ENCODE data around the gene SGMS1. TPM values are rescaled to one million over a fixed set of nuclear protein-coding genes. Genes with fewer than 3 reads are reported as not detected.

The SGMS1 gene
- total RNA-seq, 2 donors from 2014 or later, result 67.0 to 68.2 TPM

DNA sequence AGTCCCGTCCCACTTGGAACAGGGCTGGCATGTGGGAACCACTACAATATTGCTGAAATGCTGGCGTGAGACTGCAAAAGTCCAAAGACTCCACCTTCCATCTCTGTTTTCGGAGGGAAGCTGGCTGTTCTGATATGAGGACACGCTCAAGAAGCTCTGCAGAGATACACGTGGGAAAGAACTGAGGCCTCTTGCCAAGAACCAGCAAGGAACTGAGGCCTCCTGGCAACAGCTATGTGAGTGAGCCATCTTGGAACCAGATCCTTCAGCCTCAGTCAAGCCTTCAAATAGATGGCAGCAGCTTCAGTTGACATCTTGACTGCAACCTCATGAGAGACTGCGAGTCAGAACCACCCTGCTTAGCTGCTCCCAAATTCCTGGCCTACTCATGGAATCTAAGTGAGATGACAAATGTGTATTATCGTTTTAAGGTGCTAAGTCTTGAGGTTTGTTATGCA is 30.8 kb downstream of the SGMS1 start:
- H3K36me3 ChIP-seq, result no peaks in the 10 kb centered on the region
- no peak for TF ChIP-seq POLR2AphosphoS5 (IDR thresholded peaks at IDR 0.05)
- no peak for TF ChIP-seq POLR2A (IDR thresholded peaks at IDR 0.05)
- TF ChIP-seq, protein P1, sequence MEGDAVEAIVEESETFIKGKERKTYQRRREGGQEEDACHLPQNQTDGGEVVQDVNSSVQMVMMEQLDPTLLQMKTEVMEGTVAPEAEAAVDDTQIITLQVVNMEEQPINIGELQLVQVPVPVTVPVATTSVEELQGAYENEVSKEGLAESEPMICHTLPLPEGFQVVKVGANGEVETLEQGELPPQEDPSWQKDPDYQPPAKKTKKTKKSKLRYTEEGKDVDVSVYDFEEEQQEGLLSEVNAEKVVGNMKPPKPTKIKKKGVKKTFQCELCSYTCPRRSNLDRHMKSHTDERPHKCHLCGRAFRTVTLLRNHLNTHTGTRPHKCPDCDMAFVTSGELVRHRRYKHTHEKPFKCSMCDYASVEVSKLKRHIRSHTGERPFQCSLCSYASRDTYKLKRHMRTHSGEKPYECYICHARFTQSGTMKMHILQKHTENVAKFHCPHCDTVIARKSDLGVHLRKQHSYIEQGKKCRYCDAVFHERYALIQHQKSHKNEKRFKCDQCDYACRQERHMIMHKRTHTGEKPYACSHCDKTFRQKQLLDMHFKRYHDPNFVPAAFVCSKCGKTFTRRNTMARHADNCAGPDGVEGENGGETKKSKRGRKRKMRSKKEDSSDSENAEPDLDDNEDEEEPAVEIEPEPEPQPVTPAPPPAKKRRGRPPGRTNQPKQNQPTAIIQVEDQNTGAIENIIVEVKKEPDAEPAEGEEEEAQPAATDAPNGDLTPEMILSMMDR (IDR thresholded peaks at IDR 0.05), result no peak
- H3K9me3 ChIP-seq, result no peaks in the 10 kb centered on the region
- no peak overlapping the region for H3K4me3 ChIP-seq
- no peak overlapping the region for H3K27ac ChIP-seq
- DNase-seq (ENCODE audit: low spot score), result no peak
- H3K4me1 ChIP-seq (replicated peaks), result no peaks in the 10 kb centered on the region
- no peaks in the 10 kb centered on the region for H3K27me3 ChIP-seq (replicated peaks; ENCODE audit: insufficient read depth)
- intact Hi-C loops (cut with DNase I), result no loop called here
- WGBS, result 89% methylated on average over 7 of the region's 7 CpGs

- Histone ChIP-seq H3K4me1 (replicated peaks) (no peaks in the 10 kb centered on the region), H3K27ac (no peak overlapping the region), H3K9me3 (no peaks in the 10 kb centered on the region), H3K36me3 (no peaks in the 10 kb centered on the region), H3K4me3 (no peak overlapping the region), H3K27me3 (replicated peaks; ENCODE audit: insufficient read depth) (no peaks in the 10 kb centered on the region)
- DNase-seq (ENCODE audit: low spot score), result no peak
- 91% methylated on average over 4 of the region's 4 CpGs for WGBS
- intact Hi-C loops (cut with DNase I), result no loop called here
- TF ChIP-seq, protein P1 (IDR thresholded peaks at IDR 0.05), result no peak
- TF ChIP-seq POLR2A (IDR thresholded peaks at IDR 0.05), result no peak
- no peak for TF ChIP-seq POLR2AphosphoS5 (IDR thresholded peaks at IDR 0.05)
Measured at GRCh38 chr10:50590935-50591334, 32.8 kb downstream of the SGMS1 start.

- no peak for DNase-seq (ENCODE audit: low spot score)
- H3K27ac ChIP-seq, result no peak overlapping the region
- no peaks in the 10 kb centered on the region for H3K36me3 ChIP-seq
- H3K4me3 ChIP-seq, result no peak overlapping the region
- H3K4me1 ChIP-seq (replicated peaks), result peaks cover 9% of the 10 kb centered on the region
- H3K9me3 ChIP-seq, result no peaks in the 10 kb centered on the region
- 89% methylated on average over 1 of the region's 1 CpG for WGBS
- intact Hi-C loops (cut with DNase I), result no loop called here
- no peaks in the 10 kb centered on the region for H3K27me3 ChIP-seq (replicated peaks; ENCODE audit: insufficient read depth)
- TF ChIP-seq, protein P1 (IDR thresholded peaks at IDR 0.05), result no peak
- TF ChIP-seq POLR2A (IDR thresholded peaks at IDR 0.05) (no peak), POLR2AphosphoS5 (IDR thresholded peaks at IDR 0.05) (no peak)
Measured at GRCh38 chr10:50586740-50587088, 37.0 kb downstream of the SGMS1 start.

DNA sequence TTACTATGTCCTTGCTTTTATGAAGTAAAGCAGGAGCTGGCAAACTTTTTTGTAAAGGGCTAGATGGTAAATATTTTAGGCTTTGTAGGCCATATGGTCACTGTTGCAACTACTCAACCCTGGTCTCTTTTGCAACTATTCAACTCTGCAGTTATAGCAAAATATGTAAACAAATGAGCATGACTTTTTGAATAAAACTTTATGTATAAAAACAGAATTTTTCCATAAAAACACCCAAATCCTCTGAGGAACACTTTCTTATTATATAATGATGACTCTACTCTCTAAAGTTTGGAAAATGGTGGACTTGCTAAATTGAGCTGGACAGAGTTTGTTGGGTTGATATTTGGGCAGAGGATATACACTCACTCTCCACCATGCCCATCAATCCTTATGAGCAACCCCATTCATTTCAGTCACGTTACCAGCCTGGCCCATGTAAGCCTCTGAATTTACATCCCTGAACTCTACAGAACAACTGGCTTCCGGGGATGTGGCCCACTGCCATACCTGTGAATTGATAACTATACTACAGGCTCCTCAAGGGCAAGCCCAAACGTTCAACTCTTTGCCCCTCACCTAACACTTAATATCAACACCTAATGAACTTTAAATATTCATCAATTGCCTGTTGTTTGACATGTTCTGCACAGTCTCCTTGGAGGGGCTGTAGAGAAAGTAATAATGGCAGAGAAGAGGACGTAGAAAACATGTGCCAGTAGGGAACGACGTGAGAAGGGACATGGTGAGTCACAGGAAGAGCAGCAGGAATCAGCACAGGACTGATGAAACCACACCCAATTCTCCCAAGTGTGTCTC is 37.6 kb downstream of the SGMS1 start:
- Histone ChIP-seq H3K4me3 (no peak overlapping the region), H3K27ac (no peak overlapping the region), H3K27me3 (replicated peaks; ENCODE audit: insufficient read depth) (no peaks in the 10 kb centered on the region), H3K4me1 (replicated peaks) (peaks cover 9% of the 10 kb centered on the region), H3K9me3 (no peaks in the 10 kb centered on the region), H3K36me3 (no peaks in the 10 kb centered on the region)
- no peak for TF ChIP-seq POLR2AphosphoS5 (IDR thresholded peaks at IDR 0.05)
- TF ChIP-seq, protein P1 (IDR thresholded peaks at IDR 0.05), result no peak
- TF ChIP-seq POLR2A (IDR thresholded peaks at IDR 0.05), result no peak
- 90% methylated on average over 6 of the region's 6 CpGs for WGBS
- no peak for DNase-seq (ENCODE audit: low spot score)
- intact Hi-C loops (cut with DNase I), result no loop called here

Measured in prostate gland (tissue), 2 donors.